ENCODE data around the gene CSF3.

The CSF3 gene, protein sequence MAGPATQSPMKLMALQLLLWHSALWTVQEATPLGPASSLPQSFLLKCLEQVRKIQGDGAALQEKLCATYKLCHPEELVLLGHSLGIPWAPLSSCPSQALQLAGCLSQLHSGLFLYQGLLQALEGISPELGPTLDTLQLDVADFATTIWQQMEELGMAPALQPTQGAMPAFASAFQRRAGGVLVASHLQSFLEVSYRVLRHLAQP

DNA sequence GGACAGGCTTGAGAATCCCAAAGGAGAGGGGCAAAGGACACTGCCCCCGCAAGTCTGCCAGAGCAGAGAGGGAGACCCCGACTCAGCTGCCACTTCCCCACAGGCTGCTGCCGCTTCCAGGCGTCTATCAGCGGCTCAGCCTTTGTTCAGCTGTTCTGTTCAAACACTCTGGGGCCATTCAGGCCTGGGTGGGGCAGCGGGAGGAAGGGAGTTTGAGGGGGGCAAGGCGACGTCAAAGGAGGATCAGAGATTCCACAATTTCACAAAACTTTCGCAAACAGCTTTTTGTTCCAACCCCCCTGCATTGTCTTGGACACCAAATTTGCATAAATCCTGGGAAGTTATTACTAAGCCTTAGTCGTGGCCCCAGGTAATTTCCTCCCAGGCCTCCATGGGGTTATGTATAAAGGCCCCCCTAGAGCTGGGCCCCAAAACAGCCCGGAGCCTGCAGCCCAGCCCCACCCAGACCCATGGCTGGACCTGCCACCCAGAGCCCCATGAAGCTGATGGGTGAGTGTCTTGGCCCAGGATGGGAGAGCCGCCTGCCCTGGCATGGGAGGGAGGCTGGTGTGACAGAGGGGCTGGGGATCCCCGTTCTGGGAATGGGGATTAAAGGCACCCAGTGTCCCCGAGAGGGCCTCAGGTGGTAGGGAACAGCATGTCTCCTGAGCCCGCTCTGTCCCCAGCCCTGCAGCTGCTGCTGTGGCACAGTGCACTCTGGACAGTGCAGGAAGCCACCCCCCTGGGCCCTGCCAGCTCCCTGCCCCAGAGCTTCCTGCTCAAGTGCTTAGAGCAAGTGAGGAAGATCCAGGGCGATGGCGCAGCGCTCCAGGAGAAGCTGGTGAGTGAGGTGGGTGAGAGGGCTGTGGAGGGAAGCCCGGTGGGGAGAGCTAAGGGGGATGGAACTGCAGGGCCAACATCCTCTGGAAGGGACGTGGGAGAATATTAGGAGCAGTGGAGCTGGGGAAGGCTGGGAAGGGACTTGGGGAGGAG lies at the start of gene CSF3:
Gene CSF3, plus strand, starts transcription at position 436 of the 993 bp plus-strand sequence. Its CDS starts 35 bp downstream, at position 471.
- no peak for DNase-seq

DNA sequence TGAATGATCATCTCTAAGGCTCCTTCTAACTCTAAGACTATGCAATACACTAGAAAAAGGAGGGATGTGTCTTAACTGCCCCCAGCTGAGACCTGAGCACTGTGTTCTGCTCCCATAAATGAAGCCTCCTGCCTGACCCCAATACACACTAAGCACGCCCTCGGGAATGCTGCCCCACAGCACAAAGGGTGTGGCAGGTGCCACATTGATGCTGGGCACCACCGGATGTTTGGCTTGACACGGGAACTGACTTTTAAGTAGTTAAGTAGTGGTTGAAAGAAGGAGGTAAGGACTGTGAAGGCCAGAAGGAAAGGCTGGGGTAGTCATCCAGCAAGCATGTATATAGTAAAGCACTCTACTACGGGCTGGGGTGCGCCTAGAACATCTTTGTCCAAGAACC lies 48.5 kb upstream of the CSF3 start:
- DNase-seq = no peak

DNA sequence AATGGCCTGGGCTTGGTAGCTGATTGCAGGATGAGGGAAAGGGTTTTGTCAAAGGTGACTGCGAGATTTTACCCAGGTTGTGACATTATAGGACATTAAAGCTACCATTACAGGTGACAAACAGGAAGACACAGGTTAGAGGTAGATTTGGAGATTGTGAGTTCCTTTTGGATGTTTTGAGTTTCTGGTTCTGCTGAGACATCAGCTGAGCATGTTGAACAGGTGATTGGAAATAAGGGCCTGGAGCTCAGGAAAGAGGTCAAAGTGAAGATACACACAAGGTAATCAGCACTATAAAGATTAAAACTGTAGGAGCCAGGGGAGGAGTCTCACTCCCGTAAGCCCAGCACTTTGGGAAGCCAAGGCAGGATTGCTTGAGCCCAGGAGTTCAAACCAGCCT lies 46.5 kb upstream of the CSF3 start:
- no peak for DNase-seq

DNA sequence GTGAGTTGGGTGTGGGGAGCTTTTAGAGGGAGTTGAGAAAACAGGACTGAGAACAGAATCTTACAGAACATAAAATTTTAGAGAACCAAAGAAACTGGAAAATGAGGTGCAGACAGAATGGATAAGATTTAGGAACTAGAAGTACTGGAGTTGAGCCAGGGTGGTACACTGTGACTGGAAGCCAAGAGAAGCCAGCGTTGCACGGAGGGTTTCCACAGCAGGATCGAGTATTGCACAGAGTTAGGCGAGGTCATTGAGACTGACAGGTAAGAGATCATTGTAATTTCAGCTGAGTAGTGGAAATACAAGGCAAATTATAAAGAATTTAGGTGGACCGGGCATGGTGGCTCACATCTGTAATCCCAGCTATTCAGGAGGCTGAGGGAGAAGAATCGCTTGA lies 45.9 kb upstream of the CSF3 start:
- DNase-seq = no peak

DNA sequence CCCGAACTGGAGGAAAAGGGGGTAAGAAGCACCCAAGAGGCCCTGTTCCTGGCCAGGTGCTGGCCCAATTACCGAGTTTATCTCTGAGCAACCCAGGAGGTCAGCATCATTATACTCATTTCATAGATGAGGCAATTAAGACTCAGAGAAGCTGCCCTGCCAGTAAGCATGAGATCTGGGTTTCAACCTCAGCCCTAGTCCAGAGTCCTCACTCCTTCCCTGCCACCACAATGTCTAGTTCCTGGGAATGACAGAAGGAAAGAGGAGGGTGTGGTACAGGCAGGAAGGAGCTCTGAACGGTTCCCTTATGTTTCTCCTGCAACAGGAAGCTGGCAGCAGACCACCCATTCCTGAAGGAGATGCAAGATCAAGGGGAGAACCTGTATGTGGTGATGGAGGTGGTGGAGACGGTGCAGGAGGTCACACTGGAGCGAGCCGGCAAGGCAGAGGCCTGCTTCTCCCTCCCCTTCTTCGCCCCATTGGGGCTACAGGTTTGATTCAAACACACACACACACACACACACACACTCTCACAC lies 45.0 kb upstream of the CSF3 start:
- no peak for DNase-seq

DNA sequence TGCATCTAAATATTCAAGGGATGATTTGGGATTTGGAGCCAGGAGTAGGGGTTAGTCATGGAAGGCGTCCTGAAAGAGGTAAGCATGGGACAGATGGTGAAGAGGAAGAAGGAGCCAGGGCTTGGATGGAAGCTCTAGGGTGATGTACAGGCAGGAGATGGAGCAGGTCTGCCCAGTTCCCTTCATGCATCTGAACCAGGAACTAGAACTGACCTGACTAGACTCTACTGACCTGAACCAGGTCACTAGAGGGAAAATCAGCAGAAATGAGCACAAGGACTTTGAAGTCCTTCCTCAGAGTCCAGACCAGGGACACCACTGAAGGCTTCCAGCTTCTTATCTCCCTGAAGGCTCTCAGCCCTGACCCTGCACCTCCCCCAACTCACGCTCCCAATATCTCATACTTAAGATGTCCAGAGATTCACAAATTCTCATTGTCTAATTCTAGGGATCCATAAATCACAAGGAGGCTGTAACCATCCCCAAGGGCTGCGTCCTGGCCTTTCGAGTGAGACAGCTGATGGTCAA lies 44.1 kb upstream of the CSF3 start:
- no peak for DNase-seq

DNA sequence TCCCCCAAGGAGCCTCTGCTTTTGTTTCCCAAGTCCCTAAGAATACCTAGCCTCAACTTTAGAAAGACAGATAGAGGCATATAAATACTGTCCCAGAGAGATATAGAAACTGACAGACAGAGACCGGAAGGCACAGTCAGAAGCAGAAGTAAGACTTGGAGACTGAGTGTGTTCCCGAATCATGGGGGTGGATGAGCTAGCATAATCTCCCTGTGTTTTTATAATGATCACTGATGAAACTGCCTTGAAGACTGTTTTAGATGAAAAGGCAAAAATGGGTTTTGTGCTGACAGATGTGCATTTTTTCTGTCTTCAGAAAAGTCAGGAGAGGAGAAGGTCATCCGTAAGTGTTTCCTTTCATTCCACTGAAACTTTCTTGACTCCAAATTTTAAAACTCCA lies 43.0 kb upstream of the CSF3 start:
- DNase-seq = peak; percentile 16

DNA sequence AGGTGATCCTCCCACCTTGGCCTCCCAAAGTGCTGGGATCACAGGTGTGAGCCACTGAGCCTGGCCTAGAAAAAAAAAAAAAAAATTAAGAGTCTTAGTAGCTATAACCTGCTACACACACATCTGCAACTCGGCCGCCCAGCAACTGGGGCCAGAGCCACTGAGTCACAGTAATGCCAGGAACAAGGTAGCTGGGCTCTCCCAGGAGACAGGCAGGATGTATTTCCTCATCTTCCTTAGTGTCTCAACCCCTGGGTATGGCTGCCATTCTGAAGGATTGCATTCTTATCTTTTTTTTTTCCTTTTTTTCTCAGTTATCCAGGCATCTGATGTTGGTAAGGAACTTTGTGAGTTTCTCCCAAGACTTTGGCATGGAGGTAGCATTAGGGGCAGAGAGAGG lies 41.7 kb upstream of the CSF3 start:
- DNase-seq = no peak

DNA sequence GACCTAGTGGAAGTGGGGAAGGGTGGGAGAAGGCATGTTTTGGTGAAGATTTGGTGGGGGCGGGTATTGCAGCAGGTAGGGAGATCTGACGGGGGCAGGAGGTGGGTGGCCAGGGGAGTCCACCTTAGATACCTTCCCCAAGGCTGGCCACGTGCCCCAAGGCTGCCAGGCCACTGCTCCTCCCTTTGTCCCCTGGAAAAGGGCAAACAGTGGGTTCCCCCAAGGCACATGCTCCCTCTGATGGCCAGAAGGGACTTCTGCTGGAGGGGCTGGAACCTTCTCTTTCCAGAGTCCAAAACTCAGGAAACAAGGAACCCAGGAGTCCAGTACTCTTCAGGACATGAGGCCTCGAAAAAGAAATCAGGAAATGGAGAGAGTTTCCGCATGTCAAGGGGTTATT lies 40.8 kb upstream of the CSF3 start:
- DNase-seq = no peak

DNA sequence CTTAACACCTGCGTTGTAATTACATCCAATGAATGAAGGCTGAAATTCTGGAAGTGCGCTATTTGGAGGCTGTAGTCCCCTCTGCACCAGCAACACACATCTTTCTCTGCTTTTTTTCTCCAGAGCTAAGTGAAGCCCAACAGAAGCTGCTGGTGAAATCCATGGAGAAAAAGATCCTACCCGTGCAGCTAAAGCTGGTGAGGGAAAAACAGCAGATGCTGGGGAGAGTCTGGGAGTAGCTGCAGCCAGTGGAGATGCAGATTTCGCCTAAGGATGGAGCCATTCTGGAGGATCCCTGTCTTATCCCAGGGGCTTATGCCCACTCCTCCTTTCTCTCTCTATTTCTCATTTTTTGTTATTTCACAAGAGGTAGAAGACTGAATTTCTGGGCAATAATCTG lies 39.4 kb upstream of the CSF3 start:
- no peak for DNase-seq

DNA sequence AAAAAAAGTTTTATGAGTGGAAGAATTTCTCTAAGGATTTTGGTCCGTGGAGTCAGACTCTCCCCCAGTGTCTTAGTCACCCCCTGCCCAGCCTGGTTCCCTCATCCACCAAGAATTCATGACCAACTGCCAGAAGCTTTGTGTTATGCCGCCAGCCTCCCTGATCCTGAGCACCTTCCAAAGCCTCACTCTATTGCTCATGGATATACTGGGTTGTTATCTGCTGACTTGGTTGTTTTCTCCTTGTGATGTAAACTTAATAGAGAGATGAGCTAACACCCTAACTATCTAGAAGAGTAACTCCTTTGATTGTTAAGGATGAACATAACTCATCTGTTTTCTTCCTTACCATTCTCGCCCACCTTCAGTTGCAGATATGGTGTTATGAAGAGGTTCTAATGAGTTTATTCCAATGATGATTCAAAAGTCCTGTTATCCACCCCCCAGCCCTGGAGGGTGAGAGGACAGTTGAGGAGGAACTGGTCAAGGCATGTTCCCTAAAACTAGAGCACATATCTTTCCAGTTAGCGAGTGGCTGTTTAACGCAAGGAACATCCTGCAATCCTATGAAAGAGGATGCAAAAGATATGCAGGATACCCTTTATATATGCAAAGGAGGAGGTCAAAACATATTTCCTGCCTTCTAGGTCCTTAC lies 36.1 kb upstream of the CSF3 start:
- no peak for DNase-seq

DNA sequence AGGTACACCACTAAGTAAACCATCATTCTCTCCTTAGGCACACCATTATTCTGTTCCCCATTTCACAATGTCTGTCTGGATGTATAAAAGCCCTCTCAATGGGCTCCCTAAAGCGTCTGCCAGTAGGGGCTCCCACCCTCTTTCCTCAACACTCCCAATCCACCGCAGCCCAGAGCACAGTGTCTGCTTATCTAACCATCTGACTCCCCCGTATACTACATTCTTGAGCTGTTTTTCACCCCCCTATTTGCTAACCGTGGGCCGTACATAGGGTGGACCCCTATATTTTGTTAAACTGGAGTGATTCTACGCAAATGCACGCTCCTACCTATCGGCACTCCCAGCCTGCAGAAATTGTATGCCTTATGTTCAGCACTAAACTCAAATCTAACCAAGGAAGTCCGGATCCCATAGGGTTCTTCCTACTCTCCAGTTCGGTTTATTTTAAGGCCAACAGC lies 35.3 kb upstream of the CSF3 start:
- peak; percentile 24 for DNase-seq

DNA sequence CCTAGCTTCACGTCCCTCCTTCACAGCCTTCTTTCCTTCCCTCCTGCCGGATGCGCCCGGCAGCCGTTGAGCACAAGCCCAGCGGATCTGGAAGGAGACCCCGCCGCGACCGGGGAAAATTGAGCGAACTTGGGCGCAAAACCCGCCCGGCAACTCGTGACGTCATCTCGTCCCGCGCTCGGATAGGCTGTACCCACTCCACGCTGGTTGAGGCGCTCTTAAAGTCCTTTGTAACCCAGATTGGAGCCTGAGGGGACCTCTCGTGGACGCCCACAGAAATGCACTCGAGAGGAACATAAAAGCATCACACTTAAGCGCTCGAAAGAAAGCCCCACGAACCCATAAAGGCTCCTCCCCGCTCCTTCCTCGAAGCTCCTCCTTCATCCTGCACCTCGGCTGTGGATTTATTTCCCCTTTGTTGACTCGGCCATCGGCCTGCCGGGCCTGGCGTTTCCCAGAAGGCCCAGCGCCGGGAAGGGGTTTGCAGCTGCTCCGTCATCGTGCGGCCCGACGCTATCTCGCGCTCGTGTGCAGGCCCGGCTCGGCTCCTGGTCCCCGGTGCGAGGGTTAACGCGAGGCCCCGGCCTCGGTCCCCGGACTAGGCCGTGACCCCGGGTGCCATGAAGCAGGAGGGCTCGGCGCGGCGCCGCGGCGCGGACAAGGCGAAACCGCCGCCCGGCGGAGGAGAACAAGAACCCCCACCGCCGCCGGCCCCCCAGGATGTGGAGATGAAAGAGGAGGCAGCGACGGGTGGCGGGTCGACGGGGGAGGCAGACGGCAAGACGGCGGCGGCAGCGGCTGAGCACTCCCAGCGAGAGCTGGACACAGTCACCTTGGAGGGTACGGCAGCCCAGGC lies 34.7 kb upstream of the CSF3 start, which contains the start of gene PSMD3:
Gene PSMD3, plus strand, starts transcription at position 457 of the 856 bp plus-strand sequence. Its CDS starts 164 bp downstream, at position 621.
- DNase-seq = peak; percentile 99

DNA sequence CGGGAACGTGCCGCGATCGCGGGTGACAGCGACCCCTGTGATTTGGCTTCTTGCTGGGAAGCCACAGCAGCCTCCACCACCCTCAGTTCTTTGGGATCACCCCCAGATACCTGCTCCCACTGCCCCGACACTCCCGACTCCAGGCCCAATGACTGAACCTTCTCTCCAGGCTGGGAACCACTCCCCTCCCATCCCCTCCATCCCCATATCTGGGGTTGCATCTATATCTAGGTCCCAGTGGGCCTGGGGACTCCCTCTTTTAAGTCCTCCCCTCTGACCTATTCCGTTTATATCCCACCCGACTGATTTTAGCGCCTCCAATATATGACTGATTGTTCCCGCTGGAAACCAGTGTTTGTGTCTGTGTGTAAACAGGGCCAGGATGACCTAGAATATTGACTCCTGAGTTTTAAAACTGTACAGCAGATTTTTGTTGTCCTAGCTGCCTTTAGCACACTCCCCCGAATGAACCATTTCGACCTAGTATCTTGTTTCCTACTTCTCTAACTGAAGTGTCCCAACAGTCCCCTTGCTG lies 34.0 kb upstream of the CSF3 start:
- DNase-seq = no peak

DNA sequence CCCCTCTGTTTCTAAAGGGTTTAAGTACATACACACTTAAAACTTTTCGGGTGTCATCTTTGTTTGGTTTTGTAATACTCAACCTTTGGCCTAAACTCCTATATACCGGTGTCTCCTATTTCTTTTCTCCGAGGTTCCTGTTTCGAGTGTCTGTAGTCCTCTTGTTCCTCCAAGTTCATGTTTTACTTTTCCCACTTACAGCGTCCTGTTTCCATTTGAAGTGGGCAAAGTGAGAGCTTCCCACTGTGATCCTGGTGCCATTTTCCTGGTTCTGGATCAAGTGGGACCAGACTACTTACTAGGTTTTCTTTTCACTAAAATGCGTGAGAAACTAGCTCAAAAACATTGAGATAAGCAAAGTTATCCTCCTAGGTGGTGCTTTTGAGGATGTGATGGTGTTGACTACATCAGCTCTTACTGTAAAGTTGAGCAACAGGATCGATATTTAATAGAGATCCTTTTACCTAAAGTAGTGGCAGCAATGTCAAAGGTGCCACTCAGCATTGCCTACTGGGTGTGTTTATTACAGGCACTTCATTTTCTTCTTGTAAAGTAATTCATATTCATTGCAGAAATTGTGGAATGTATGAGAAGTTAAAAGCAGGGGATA lies 33.4 kb upstream of the CSF3 start:
- DNase-seq = no peak

DNA sequence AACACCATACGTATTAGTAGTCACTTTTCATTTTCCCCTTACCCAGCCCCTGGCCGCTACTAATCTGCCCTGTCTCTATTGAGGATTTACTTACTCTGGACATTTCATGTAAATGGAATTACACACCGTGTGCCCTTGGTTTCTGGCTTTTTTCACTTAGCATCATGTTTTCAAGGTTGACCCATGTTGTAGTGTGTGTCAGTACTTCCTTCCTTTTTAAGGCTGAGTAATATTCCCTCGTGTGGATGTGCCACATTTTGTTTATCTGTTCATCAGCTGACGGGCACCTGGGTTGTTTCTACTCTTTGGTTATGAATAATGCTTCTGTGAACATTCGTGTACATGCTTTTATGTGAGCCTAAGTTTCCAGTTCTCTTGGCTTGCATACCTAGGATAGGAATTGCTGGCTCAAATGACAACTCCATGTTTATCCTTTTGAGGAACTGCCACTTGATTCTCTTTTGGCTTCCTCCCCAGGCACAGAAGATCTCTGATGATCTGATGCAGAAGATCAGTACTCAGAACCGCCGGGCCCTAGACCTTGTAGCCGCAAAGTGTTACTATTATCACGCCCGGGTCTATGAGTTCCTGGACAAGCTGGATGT lies 26.9 kb upstream of the CSF3 start:
- peak; percentile 14 for DNase-seq

DNA sequence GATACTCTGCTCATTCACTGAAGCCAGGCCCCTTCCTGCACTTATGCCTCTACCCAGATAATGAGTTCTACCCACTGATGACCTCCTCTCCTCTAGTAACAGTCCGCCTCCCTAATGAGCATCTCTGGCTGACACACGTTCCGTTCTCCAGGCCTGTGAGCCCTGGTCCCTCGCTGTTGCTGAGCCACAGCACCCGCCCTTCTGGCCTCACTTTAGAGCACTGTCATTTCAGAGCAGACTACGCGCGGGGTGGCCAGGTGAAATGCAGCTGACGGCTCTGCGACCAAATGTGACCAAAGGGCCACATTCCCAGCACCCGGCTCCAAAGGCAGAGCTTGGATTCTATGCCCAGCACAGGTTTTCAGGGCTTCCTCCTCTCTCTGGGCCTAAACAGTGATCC lies 20.8 kb upstream of the CSF3 start:
- DNase-seq = no peak

DNA sequence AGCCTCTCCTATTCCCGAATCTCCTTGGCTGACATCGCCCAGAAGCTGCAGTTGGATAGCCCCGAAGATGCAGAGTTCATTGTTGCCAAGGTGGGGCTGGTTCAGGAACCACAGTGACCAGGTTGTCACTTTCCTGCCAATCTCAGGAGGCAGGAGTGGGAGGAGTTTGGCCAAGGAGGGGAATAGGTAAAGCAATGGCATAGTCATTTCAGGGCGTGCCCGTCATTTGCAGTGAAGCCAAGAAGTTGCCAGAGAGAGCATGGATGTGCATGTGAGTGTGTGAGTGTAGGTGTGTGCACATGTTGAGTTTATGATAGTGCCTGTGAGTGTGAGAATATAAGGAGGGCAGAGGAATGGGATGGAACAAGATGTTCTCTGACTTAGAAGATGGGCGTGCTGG lies 19.8 kb upstream of the CSF3 start:
- no peak for DNase-seq

DNA sequence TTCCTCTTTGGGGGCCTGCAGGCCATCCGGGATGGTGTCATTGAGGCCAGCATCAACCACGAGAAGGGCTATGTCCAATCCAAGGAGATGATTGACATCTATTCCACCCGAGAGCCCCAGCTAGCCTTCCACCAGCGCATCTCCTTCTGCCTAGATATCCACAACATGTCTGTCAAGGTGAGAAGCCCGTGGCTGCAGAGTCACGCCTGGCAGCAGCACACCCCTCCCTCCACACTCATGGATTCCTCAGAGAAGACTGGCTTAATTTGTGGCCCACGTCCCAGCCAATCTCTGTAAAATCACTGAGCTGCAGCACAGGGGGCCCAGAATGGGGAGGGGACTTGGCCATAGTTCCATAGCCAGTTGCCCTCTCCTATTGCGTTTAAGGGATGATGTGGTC lies 19.1 kb upstream of the CSF3 start:
- no peak for DNase-seq

DNA sequence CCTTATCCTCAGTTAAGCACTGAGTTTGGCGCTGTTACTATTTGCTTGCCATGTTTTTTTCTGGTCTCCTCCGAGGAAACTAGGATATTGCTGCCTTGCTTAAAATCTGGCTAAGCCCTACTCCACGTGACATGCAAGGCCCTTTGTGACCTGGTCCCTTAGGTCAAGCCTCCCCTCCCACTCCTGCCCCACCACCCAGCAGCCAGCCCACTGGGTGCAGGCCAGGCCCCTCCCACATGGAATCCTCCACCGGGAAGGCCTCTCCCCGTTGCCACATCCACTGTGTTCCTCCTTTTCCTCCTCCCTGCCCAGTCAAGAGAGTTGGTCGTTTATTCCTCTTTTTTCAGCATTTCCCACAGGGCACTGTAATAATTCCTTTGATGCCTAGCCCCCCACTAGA lies 18.4 kb upstream of the CSF3 start:
- no peak for DNase-seq

DNA sequence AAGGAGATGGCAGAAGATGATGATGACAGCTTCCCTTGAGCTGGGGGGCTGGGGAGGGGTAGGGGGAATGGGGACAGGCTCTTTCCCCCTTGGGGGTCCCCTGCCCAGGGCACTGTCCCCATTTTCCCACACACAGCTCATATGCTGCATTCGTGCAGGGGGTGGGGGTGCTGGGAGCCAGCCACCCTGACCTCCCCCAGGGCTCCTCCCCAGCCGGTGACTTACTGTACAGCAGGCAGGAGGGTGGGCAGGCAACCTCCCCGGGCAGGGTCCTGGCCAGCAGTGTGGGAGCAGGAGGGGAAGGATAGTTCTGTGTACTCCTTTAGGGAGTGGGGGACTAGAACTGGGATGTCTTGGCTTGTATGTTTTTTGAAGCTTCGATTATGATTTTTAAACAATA lies 17.7 kb upstream of the CSF3 start:
- no peak for DNase-seq

All from activated CD4-positive, alpha-beta T cell treated with anti-CD3 and anti-CD28 coated beads, Interleukin-10, Interleukin-2, amounts not matched to agents 100 ng/mL and 50 ng/mL, durations not matched to agents 16 hours and 8 hours (primary cell).